ENCODE results near the gene ZMYND19.
"Not testable (repeated sequence)": the region's sequence is repeated elsewhere in the genome, so short reads cannot be mapped to it uniquely, and the experiment has no call there.

Gene ZMYND19

DNA sequence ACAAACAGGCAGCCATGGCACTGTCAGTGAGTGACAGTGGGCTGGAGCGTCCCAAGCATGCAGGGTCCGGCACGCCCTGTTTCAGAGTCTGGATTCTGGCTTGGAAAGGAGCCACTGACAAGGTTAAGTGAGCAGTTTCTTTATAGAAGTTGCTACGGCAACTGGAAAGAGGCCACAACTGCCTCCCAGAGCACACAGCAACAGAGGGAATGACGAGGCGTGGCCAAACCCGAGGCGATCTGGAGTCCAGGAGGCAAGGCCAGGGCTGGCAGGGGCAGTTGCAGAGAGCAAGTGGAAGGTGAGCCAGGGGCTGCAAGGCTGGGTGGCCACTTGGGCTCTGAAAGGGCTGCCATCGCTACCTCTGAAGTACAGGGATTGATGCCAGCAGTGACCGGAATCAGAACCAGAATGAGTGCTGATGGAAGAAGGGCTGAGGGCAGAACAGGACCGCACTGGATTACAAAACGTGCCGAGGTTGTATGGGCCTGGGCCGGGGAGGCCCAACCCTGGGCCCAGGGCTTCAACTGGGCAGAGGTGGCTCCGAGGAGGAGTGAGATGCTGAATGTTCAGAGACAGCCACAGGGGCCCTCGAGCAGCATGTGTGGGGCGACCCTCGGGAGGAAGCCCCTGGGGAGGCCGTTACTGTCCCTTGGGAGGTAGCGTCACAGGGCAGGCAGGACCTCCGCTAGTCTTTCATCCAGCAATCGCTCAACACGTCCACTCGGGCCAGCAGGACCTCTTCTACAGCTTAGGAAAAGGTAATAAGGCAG, 34.1 kb downstream of the ZMYND19 start:
- no peak for DNase-seq (ENCODE audit: low spot score)

DNA sequence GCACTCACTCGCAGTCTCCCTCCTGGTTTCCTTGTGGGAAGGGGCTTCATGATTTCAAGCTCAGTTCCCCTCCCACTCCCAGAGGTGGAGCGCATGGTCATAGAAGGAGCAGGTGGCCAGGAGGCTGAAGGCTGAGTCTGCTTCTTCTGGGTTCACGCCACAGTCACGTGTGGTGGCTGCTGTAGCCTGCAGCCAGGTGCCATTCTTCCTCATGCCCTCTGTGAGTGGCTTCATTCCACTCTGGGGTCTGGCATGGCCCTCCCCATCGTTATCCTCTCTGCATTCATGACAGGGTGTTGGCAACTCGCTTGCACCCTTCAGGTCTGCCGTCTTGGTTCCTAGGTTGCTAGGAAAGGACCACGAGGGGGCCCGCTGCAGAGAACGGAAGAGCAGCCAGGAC, 35.1 kb downstream of the ZMYND19 start:
- no peak for DNase-seq (ENCODE audit: low spot score)

GRCh38 chr9:137554349-137554748, 36.0 kb downstream of the ZMYND19 start:
- no peak for DNase-seq (ENCODE audit: low spot score)

DNA sequence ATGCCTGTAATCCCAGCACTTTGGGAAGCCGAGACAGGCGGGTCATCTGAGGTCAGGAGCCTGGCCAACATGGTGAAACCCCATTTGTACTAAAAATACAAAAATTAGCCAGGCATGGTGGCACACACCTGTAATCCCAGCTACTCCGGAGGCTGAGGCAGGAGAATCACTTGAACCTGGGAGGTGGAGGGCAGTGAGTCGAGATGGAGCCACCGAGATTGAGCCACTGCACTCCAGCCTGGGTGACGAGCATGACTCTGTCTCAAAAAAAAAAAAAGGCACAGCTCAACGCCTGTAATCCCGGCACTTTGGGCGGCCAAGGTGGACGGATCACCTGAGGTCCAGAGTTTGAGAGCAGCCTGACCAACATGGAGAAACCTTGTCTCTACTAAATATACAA, 36.7 kb downstream of the ZMYND19 start:
- not testable (repeated sequence) for DNase-seq (ENCODE audit: low spot score)

GRCh38 chr9:137552022-137552768, 38.1 kb downstream of the ZMYND19 start:
- DNase-seq (ENCODE audit: low spot score), result peak; percentile 34

- peak; percentile 98 for DNase-seq (ENCODE audit: low spot score)
Measured at GRCh38 chr9:137551264-137552021, 38.9 kb downstream of the ZMYND19 start, which contains the start of gene MRPL41. TSS of gene MRPL41 (plus strand) at chr9:137551879. CDS start at chr9:137552082, 203 bp downstream.

DNA sequence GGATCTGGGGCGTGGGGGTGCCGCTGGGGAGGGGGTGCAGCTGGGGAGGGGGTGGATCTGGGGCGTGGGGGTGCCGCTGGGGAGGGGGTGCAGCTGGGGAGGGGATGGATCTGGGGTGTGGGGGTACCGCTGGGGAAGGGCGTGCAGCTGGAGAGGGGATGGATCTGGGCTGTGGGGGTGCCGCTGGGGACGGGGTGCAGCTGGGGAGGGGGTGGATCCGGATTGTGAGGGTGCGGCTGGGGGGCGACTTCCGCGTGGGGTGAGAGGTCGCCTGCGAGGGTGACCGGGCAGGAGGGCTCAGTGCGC, 39.4 kb downstream of the ZMYND19 start:
- not testable (repeated sequence) for DNase-seq (ENCODE audit: low spot score)

DNA sequence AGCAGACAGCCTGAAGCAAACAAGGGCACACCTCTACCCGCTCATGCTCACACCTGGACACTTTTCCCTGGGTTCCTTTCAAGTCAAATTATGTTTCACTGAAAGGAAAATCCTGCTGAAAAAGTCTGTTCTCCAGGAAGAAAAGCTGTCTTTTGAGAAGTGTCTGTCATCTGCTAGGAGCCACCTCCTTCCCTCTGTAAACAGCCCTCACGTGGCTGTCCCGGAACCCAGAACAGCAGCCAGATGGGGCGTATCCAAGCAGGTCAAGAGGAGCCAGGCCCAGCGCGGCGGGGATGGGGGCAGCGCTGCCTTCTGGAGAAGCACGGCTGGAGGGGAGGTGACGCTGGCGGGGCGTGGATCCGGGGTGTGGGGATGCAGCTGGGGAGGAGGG, 40.1 kb downstream of the ZMYND19 start, which contains the start of gene PNPLA7:
TSS of gene PNPLA7 (minus strand) at position 172 of the 391 bp plus-strand sequence. CDS start 205 bp downstream, outside the sequence.
- peak; percentile 83 for DNase-seq (ENCODE audit: low spot score)

- no peak for DNase-seq (ENCODE audit: low spot score)
Measured at GRCh38 chr9:137547687-137548543, 42.4 kb downstream of the ZMYND19 start.

GRCh38 chr9:137545123-137545522, 45.2 kb downstream of the ZMYND19 start:
- DNase-seq (ENCODE audit: low spot score), result no peak

DNA sequence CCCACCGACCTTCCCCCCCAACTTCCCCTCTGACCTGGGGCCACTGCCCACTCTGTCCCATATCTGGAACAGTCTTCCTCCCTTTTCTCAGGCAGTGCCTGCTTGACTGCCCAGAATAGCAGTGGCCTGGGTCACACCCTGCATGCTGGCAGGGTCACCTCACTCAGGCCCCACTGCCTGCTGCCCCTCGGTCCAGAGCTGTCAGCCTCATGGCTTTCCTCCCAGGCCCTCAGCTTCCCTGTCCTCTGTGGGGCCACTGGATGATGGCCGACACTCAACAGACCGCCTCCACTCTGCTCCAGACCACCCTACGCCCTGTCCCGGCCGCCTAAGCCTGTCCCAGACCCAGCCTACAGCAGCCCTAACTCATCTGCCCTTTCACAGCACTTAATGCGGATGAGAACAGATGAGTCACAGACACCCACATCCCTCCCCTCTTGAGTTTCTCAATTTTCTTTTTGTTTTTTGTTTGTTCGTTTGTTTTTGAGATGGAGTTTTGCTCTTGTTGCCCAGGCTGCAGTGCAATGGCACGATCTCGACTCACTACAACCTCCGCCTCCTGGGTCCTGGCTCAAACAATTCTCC, 46.0 kb downstream of the ZMYND19 start:
- DNase-seq (ENCODE audit: low spot score), result no peak

DNA sequence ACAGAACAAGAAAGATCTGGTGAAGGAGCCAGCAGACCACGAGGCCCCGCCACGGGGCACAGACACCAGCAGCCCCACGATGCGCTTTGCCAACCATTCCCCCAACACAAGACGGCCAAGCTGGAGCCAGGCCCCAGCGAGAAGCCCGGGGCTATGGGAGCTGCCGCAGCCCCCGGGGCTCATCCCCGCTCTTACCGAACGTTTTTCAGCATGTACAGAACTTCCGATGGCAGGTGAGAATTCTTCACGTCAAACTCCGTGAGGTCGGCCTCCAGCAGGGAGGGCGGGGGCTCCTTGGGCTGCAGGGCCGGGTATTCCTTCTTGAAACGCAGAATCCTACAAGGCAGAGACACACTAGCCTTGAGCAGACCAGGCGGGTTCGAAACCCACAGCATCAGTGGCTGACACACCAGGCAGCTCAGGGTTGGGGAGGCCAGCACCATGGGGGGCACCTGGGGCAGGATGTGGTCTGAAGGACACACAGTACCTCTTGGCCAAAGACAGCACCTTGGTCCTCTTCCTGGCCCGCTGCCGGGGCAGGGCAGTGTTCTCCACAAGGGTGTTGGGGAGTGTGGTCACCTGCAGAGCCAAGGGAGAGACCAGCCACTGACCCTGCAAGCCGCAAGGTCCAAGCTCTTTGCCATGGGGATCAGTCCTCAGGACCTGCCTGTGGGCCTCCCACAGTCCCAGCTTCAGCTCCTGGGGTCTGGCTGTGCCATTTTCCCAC, 46.9 kb downstream of the ZMYND19 start:
- DNase-seq (ENCODE audit: low spot score), result no peak

- no peak for DNase-seq (ENCODE audit: low spot score)
Measured at GRCh38 chr9:137542486-137542885, 47.8 kb downstream of the ZMYND19 start.

- DNase-seq (ENCODE audit: low spot score), result no peak
Measured at GRCh38 chr9:137540536-137540935, 49.8 kb downstream of the ZMYND19 start.

- no peak for DNase-seq (ENCODE audit: low spot score)
Measured at GRCh38 chr9:137538058-137538457, 52.3 kb downstream of the ZMYND19 start.

- DNase-seq (ENCODE audit: low spot score), result not testable (repeated sequence)
Measured at GRCh38 chr9:137536594-137537131, 53.6 kb downstream of the ZMYND19 start.

DNA sequence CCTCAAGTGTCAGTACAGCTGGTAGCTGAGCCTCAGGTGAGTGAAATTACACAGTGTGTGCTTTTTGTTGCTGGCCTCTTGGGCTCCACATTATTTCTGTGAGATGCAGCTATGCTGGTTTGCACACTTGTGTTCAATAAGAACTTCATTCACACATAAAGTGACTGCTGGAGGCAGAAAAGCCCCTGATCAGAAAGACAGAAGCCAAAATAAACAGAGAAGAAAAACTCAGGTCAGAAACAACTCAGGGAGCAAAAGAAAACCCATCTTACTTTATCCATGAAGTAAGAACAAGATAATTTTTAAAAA, 55.2 kb downstream of the ZMYND19 start:
- no peak for DNase-seq (ENCODE audit: low spot score)

- peak; percentile 70 for DNase-seq (ENCODE audit: low spot score)
Measured at GRCh38 chr9:137534256-137535119, 55.8 kb downstream of the ZMYND19 start.

DNA sequence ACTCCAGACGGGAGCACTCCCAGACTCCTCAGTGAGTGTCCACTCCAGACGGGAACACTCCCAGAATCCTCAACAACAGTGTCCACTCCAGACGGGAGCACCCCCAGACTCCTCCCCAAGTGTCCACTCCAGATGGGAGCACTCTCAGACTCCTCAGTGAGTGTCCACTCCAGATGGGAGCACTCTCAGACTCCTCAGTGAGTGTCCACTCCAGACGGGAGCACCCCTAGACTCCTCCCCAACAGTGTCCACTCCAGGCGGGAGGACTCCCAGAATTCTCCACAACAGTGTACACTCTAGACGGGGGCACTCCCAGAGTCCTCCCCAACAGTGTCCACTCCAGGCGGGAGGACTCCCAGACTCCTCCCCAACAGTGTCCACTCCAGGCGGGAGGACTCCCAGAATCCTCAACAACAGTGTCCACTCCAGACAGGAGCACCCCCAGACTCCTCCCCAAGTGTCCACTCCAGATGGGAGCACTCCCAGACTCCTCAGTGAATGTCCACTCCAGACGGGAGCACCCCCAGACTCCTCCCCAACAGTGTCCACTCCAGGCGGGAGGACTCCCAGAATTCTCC, 57.3 kb downstream of the ZMYND19 start:
- not testable (repeated sequence) for DNase-seq (ENCODE audit: low spot score)

Measured in iPS-NIHi11 (cell line).